Left forelimb (tissue), 1 donor: Measurements from ENCODE around the gene SNX10.

ENCODE experiments used
- DNase-seq: peaks from one replicate; pipeline ENCODE4 v3.0.0-alpha.2; 2018; ENCODE audit warnings: low spot score

The SNX10 gene

DNA sequence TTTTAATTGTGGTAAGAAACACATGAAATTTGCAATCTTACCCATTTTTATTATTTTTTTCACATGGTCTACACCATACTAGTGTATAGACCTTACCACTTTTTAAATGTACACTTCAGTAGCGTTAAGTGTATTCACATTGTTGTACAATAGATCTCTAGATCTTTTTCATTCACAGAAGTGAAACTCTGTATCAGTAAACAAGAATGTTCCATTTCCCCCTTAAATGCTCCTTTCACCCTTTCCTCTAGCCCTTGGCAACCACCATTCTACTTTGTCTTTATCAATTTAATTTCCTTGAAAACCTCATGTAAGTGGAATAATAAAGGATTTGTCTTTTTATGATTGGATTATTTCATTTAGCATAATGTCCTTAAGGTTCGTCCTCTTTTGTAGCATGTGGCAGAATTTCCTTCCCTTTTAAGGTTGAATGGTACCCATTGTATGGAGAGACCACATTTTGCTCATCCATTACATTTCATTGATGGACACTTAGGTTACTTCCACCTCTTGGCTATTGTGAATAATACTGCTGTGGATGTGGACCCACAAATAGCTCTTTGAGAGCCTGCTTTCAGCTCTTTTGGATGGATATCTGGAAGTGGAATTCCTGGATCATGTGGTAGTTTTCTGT, 45.7 kb downstream of the SNX10 start:
- DNase-seq: no peak

DNA sequence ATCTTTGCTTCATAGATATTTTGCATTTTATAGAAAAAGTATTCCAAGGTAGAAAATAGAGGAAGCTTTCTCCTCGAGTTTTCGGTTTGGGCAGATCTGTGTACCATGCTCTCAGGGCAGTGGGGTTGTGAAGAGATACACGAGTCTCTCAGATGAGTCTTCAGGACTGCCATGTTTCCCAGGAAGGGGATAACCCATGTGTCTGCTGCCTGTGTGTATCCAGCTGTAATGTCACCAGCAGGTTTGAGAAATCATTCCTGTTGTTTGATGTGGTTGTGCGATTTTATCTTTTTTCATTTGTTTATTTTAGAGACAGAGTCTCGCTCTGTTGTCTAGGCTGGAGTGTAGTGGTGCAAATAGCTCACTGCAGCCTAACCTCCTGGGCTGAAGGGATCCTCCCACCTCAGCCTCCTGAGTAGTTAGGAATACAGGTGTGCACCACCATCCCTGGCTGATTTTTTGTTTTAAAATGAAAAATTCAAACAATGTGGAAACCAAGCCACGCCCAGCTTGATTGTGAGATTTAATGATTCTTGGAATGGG, 48.9 kb downstream of the SNX10 start:
- no peak for DNase-seq

DNA sequence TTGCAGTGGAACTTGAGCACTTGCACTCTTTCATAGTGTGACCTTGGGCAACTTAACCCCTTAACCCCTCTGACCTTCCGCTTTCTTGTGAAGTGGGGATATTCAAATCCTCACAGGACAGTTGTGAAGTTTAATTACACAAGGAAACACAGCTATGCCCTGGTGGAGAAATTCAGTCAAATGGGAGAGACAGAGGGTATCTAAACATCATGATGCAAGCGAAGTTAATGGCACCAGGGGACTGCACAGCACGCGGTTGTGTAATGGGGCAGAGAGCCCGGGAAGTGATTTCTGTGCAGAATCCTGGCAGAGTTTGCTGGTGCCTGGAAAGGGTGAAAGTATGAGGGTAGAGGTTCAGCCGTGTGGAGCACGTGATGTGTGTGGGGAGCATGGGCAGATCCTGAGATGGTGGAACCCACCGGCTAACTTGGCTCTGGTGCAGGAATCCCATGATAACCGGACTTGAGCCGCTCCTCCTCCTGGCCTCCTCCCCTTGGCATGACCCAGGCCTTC, 51.7 kb downstream of the SNX10 start:
- DNase-seq: no peak

DNA sequence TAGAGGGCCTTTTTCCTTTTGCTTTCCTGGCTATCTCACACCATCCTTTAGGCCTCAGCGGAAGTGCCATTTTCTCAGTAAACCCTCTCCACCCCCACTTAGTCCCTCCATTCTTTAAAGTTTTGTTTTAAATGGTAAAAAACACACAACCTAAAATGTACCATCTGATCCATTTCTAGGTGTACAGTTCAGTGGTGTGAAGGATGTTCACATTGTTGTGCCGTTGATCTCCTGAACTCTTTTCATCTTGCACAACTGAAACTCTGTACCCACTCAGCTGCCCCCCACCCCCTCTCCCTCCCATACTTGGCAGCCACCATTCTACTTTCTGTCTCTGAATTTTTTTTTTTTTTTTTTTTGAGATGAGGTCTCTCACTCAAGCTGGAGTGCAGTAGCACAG, 52.2 kb downstream of the SNX10 start:
- no peak for DNase-seq

DNA sequence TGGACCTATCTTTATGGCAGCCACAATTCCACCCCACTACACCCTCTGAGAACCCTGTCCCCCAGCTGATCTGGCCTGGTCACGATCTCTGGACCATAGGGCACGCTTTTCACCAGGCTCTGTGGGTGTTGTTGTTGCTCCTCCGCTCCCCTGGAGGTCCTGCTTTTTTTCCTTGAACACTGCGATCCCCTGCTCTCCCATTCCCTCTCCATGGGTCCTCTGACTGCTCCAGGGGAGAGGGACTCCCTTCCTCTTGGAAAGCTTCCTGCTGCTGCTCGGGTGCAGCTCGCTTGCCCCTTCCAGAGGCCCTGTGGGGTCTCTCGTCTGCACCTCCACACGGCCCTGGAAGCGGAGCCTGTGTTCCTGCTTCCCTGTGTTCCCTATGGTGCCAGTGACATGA, 53.5 kb downstream of the SNX10 start:
- no peak for DNase-seq

DNA sequence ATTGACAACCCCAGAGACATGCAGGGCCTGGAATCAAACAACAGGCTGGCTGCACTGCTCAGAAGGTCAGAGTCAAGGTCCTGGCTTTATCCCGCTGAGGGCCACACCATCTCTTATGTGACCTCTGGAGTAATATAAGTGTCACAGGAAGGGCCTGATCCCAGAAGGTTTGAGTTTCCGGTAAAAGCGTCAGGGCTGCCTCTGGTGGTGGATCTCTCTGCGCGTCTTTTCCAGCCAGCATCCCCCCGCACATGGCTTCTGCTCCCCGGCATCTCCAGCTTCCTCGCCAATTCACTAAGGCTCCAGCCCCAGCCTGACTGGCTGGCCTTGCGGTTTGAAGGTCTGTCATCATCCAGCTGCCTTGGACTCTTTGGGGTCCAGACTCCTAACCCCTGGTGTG, 54.2 kb downstream of the SNX10 start:
- DNase-seq: no peak

DNA sequence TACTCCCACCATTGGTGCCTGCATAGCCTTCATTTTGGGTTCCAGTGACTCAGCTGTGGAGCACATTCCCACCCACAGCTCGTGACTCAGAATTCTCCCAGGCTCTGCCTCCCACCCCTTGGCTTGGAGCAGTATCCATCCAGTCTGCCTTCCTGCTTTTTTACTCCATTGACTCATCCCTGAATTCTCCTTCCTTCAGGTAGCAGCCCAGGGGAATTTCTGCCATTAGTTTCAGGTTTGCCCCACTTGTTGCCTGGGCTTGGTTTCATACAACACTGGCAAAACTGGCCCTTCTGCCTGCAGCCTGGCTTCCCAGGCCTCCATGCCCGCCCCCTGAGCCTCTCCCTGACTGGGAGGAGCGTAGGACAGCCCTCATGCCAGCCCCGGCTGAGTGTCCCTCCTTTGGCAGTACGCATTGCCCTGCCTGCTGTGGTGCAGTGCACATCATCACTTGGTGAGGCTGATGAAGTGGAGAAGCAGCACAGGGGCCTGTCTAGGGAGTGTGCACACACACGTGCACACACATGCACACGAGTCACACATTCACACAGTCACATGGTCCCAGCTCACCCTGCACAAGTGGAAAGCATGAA, 55.0 kb downstream of the SNX10 start:
- no peak for DNase-seq

DNA sequence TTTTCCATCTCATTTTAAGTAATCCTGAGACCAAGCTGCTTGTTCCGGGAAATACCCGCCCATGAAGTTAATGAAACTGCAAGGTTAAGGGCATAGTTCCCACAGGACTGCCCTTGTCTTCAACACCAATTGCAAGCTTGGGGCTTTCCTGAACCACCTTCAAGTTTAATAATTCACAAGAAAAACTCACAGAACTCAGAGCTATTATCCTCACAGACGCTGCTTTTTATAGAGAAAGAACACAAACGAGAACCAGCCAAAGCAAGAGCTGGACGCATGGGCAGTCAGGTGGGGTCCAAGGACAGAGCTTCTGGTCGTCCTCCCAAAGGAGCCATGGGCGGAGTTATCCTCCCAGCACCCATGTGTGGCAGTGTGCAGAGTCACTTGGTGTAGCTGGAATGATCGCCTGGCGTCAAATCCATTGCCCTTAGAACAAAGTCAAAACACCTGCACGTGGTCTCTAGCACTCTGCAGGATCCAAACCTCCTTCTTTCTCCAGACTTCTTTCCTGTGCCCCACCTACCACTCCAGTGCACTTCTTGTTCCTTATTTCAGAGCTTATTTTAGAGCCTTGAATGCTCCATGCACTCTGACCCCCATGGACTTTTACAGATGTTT, 56.7 kb downstream of the SNX10 start:
- DNase-seq: no peak

DNA sequence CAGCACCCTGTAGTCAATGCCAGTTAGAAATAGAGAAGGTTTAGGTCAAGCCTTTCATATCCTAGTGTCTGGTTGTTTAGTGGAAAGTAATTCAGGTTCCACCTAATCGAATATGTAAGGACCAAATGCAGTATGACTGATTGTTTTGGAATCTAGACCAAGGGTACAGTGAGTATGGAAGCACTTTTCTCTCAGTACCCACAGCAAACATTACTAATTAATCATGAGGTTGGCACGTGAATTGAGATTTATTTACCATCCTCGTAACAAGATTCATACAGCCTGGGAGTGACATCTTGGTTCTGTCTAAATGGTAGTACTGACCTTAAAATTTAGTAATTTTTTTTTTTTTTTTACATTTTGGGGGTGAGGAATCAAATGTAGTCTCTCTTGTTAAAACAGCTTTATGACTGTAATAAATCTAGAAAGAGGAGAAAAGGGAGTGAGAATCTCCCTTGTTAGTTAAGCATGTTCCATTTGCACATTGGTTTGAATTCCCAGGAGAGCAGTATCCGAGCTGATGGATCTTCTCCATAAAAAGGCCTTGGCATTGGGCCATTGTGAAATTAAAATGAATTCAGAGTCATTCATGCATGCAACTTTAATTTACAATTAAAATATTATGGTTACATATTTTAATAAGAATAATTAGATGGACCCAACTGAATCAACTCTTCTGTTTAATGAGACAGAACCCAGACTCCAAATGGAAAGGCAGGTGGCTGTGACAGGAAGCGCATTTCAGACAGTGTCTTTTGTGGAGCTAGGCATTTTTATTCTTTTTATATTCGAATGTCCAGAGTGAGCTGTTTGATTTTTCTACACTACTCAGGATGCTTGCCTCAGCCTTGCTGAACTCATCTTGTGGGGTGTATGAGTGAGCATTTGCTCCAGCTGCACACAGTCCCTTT, 57.6 kb downstream of the SNX10 start:
- DNase-seq: no peak

DNA sequence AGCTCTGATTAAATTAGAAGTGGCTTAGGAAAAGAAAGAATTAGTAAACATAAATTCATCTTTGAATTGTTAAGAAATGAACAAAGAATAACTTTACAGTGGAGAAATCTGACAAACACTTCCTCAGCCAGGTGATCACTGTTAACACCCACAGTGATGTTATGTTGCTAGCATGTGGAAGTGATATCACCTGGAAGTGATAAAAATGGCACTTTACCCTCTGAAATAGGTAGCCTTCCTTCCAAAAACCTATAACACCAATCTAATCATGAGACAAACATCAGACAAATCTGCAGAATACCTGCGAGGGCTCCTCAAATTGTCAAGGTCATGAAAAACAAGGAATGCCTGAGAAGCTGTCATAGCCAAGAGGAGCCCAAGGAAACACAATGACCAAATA, 59.5 kb downstream of the SNX10 start:
- DNase-seq: no peak

DNA sequence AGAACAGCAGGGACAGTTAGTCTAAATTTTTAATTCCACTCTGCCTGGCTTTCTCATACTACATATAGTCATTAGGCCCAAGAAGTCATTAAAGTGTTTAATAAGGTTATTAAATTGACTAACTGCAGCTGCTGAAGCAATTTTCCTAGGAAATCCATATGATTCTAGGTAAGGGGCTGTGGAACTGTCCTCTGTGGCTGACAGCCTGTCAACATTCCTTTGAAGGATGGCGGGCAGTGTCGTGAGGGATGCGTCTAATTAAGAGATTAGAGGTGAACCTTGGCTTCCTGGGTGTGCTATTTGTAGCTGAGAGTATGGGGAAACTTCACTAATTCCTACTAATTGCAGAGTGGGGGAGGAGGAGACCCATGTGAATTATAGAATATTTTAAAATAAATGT, 64.6 kb downstream of the SNX10 start:
- DNase-seq: no peak

DNA sequence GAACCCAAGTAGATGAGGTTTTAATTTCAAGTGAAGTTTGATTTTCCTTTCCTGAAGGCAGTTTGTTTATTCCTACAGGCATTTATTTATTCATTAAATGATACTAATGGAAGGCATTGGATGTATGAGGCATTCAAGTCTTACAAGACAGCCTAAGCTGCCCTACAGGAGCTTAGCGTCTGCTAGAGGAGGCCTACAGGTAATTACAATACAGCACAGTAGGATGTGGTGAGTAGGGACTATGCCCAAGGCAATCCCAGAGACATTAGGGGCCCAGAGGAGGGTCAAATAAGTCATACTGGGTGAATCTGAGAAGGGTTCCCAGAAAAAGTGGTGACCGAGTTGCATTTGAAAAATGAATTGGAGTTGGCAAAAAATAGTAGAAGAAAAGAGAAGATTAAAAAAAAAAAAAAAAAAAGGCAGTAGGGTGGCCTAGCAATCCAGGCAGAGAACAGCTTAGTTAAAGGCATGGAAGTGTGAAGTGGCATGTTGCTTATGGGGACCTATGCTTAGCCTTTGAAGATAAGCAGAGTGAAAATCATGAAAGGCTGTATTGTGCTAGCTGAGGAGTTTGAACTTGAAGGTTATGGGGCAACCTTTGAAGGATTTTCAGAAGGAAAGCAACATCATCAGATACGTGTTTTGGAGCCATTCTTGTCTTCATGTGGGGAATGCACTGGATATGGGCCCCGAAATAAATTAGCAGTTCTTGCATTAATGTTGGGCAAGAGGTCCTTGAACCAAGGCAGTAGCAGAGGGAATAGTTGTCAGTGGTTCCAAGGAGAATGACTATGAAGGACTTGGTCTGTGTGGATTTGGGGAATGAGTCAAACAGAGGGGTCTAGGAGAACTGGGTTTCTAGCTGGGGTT, 65.5 kb downstream of the SNX10 start:
- DNase-seq: no peak

DNA sequence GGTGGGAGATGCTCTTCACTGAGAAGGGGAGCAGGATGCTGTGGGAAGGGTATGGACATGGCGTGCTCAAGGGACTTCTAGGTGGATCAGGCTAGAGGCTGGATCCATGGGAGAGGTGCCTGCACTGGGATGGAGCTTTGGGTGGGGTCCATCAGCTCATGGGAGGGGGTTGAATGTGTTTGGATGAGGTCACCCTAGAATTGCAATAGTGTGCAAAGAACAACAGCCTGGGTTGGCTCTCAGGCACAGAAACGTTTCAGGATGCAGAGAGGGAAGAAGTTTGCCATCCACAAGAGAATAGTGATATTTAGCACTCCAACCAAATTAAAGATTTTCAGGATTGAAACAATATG, 66.1 kb downstream of the SNX10 start:
- DNase-seq: no peak

DNA sequence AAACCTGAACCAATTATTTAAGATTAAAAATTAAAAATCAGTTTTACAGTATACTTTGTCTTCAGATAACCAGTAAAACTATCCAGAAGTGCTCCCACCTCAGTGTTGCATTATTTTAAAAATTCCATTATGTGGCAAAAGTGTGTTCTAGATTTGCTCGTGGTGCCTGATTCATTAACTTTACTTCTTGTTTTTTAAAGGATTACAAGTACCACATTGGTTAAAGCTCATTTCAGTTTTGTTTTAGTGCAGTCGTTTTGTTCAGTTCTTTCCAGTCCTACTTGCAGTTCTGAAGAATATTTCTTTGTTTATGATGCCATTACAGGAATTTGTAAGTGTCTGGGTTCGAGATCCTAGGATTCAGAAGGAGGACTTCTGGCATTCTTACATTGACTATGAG, 69.0 kb downstream of the SNX10 start:
- no peak for DNase-seq

DNA sequence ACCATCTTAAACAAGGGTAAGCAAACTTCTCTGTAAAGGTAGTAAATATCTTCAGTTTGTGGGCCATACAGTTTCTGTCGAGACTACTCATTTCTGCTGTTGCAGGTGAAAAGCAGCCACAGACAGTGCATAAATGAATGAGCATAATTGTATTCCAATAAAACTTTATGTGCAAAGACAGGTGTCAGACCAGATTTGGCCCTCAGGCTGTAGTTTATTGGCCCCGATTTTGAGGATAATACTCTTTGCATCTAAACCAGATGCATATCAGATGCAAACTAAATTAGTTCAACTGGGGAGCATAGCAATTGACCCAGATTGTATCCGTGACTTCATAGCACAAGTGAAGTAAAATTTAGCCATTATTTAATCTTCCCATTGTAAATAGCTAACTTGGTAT, 70.0 kb downstream of the SNX10 start:
- DNase-seq: no peak

DNA sequence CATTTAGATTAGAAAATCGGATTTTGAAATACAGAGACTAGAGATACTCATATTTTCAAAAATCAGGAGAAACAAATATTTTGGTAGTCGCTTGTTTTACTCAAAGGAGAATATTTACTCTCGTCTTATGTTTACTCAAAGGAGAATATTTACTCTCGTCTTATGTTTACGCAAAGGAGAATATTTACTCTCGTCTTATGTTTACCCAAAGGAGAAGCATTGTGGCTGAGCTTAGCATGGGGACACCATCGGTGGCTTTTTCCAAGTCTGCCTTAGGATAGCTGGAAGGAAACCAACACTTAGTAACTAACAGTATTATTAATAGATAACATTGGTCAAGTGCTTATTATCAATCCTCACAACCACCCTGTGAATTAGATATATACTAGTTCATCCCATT, 71.8 kb downstream of the SNX10 start:
- DNase-seq: no peak

DNA sequence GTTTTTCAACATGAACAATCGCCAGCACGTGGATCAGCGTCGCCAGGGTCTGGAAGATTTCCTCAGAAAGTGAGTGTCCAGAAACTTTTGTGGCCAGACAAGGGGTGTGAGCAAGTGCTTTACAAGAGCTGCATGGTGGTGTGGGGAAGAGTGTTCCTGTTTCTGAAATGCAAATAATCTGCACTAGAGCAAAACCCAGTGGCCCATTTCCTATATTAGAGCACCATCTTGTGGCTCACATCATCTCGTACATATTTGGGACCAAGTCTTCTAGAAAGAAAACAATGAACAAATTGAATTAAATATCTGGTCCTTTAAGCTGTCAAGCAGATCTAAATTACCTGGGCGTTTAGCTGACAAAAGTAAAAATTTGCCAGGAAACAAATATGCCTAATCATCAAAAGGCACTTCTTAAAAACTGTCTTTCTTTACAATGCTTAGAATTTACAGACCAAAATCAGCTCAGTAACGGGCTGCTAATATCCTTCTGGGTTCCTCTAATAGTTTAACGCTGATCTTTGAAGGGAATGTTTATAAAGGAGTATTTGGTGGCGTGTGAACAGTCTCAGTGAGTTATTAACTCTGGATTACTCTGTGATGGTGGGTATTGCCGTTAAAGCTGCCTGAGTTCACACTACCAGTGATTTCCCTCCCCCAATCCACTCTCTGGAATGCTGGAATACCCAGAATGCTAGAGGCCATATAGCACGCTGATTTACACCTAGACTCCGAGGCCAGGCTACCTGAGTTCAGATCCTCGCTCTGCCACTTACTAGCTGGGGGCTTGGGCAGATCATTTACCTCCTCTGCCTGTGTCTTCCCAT, 73.6 kb downstream of the SNX10 start:
- no peak for DNase-seq

DNA sequence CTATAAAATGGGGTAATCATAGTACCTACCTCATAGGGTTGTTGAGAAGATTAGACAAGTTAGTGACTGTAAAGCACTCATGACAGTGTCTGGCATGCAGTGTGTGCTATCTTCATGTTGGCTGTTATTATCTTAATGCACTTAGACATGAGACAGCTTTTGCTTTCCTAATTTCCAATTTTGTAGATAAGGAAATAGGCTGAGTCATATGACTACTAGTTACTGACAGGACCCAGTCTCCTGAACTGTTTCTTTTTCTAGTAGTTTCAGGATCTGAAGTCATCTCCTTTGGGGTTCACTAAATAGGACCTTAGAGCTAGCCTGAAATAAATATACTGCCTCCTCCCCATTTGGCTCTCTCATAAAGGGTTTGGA, 74.2 kb downstream of the SNX10 start:
- DNase-seq: no peak

DNA sequence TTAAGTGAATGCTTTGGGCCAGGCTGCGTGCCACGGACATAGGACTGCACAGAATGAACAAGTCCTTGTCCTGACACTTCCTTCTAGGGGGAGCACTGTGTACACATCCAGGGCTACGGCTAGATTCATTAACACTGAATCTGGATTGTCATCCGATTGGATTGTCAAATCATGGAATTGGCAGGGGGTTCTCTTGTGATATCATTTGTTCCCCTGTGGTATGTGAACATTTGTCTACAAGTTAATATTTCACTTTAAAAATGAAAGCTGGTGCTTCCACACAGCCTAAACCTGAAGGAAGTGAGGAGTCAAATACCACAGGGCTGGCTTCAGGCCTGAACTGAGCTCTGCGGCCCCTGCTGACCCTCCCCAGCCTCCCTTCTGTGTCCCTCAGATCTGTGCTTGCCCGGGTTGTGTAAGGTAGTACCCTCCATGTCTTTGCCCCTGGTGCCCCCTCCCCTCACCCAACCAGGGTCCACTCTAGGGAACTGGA, 75.6 kb downstream of the SNX10 start:
- no peak for DNase-seq

DNA sequence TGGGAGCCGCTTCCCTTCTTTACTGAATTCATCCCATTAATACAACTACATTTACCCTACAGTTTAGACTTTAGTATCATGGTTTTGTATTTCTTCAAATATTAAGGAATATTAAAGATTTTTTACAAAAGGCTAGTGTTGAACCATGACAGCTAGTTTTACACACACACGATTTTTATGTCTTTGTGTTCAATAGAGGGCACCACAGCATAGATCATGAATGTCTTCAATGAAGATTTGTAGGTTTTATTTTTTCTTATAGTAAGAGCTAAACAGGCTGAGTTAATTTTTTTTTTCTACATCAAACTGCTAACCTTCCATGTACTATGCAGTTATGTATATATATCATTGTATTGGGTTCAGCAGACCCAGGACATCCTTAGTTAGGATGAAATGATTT, 76.9 kb downstream of the SNX10 start:
- DNase-seq: no peak
